ENCODE data around the gene GARNL3.

The GARNL3 gene

GRCh38 chr9:127389381-127390247, 125.0 kb downstream of the GARNL3 start:
- DNase-seq: no peak

DNA sequence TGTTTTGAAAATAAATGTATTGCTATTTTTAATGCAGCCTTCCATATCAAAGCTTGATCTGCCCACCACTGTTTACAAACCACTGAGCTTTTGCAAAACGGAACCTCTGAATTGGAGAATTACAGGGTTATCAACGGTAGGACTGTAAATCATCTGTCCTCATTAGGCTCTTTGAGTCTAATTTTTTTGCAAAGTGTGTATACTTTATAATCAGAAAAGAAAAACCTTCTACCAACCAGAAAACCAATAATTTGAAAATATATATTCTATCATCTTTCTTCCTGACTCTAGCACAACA, 125.6 kb downstream of the GARNL3 start:
- no peak for DNase-seq

DNA sequence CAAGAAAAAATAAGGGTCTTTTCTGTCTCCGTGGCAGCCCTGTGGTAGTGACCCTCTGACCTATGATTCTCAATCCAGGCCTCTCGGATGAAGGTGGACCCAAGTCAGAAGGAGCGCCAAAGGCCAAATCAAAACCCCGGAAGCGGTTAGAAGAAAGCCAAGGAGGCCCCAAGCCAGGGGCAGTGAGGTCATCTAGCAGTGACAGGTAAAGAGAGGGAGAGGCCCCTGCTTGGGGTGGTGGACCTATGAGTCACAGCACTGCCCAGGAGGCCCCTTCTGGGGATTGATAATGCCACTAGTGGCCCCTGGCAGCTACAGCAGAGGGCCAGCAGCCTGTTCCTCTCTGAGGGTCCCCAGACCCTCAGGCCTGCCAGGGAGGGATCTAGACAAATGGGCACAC, 126.0 kb downstream of the GARNL3 start:
- DNase-seq: no peak

- no peak for DNase-seq
These were observed 127.6 kb downstream of the GARNL3 start for GRCh38 chr9:127392166-127392565.

DNA sequence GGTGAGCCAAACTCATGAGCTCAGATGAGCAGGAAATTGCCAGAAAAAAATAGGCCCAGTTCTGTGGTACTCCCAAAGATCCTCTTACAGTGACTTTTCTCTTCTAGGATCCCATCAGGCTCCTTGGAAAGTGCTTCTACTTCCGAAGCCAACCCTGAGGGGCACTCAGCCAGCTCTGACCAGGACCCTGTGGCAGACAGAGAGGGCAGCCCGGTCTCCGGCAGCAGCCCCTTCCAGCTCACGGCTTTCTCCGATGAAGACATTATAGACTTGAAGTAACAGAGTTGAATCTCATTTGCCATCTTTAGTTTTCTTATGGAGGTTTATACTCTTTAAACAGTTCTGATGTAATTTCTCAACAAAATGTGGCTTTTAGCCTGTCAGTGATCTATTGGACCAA, 128.4 kb downstream of the GARNL3 start:
- DNase-seq: no peak

GRCh38 chr9:127393645-127394044, 129.1 kb downstream of the GARNL3 start:
- DNase-seq: no peak

DNA sequence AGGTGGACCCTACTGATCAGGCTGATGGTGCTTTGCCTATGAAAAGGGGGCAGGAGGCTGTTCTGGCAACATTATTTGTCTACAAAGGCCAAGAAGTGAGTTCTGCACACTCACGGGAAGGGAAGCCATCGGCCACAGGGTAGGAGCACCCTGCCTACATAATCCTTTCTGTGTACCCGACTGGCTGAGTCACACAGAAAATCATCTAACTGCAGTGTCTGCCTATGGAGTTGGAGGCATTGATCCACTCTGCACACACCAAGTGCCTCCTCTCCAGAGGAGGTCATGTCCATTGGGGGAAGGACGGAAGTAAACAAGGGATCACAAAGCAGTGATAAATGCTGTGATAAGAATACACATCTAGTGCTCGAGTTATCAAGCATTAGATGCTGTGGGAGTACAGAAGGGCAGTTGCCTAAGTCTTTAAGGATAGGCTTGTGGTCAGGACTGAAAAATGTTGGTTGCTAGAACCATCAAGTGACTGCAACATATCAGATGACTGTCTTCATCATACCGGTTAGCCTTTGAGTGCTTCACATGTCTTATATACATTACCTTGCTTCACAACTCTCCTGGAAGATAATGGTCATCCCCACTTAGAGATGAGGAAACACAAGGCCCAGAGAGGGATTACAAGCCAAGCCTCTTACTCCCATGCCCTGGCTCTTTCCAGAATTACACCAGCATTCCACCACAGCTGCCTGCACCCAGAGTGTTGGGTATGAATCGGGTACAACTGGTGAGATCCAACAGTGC, 131.1 kb downstream of the GARNL3 start:
- no peak for DNase-seq

DNA sequence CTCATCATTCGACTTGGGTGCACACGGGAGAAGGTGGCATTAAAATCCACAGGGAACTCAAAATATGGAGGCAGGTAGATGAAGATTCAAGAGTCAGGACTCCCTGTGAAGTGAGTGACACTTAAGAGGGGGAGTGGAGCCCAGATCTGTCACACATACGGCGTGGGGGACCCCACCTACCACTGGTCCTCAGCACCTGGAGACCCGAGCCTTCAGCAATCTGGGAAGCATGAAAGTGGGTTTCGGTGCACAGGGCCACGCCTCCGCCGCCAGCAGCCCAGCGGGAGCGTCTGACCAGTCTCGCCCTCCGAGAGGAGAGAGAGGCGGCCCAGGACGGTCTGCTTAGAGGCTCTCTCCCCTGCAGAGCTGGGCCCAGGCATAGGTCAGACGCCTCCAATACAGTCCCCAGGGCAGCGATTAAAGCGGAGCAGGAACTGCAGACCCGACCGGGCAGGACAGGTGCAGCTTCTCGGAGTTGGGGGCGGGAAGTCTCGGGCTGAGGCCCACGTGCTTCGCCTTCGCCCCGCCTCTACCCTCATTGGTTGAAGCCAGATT, 131.8 kb downstream of the GARNL3 start:
- no peak for DNase-seq

DNA sequence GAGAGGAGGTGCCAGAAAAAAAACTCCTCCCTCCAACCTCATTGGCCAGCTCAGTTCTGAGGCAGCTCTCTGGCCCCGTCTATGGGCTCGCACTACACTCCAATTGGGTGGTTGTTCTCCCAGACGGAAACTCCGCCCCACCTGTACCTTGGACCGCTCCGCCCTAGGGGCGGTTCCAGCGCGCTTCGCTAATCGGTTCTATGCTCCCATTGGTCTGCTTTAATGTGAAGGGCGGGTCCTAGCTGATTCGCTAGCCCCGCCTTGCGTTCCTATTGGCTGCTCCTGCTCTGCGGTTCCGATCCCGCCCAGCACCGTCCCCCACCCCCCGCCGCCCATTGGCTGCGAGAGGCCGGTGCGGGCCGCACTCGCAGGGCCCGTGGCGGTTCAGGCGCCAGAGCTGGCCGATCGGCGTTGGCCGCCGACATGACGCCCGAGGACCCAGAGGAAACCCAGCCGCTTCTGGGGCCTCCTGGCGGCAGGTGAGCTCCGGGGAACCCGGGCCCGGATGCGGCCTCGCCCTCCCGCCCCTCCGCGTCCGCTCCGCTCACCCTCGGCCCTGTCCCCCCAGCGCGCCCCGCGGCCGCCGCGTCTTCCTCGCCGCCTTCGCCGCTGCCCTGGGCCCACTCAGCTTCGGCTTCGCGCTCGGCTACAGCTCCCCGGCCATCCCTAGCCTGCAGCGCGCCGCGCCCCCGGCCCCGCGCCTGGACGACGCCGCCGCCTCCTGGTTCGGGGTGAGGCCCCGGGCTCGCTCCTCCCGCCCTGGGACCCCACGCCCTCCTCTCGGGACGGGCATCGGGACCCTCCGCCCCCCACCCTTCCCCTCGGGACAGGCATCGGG, 132.5 kb downstream of the GARNL3 start, which contains the start of gene SLC2A8:
Gene SLC2A8 (plus strand): TSS at position 362 of the 838 bp plus-strand sequence. CDS start 62 bp downstream, at position 424.
- DNase-seq: peak; percentile 65

- peak; percentile 55 for DNase-seq
These were observed 133.2 kb downstream of the GARNL3 start for GRCh38 chr9:127397646-127398274.

DNA sequence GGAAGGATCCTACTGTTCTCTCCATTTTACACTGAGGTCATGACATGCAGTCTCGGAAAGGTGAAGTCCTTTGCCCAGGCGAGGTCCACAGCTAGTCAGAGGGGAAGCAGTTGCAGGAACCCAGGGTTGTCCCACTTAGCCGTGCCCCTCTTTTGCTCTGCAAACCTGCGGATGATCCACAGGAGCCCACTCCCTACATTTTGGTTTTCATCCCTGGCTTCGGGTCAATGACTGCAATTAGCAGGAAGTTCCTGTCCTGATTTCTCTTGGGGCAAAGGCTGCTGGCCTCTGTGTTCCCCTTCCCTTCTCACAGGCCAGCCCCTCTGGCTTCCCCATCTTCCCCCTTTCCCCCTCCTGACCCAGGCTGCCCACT, 133.7 kb downstream of the GARNL3 start:
- no peak for DNase-seq

DNA sequence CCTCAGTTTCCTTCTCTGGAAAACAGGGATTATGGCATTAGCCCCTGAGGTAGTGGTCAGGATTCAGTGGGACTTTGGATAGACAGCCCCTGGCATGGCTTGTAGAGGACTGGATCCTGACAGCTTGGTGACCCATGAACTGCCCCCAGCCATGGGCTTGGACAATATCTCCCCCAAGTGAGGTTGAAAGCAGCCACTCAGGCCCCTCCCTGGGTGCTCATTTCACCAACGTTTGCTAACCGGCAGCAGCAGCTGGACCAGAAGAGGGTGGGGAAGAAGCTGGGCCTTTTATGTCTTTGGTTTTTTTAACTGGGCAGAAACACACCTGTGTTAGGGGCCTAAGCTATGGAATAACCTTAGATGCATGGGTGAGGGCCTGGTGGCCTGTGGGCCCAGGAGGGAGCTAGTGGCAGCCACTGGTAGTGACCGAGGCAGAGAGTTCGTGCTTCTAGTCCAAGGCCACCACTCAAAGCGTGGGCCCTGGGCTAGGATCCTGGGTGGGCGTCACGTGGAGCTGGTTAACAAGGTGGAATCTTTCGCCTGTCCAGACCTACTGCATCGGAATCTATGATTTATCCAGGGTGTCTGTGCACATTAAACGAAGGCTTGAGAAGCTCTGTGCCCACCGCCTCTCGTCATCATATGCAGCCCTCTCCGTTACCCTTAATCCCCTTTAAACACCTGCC, 134.3 kb downstream of the GARNL3 start:
- DNase-seq: no peak

GRCh38 chr9:127399736-127400269, 135.2 kb downstream of the GARNL3 start:
- no peak for DNase-seq

DNA sequence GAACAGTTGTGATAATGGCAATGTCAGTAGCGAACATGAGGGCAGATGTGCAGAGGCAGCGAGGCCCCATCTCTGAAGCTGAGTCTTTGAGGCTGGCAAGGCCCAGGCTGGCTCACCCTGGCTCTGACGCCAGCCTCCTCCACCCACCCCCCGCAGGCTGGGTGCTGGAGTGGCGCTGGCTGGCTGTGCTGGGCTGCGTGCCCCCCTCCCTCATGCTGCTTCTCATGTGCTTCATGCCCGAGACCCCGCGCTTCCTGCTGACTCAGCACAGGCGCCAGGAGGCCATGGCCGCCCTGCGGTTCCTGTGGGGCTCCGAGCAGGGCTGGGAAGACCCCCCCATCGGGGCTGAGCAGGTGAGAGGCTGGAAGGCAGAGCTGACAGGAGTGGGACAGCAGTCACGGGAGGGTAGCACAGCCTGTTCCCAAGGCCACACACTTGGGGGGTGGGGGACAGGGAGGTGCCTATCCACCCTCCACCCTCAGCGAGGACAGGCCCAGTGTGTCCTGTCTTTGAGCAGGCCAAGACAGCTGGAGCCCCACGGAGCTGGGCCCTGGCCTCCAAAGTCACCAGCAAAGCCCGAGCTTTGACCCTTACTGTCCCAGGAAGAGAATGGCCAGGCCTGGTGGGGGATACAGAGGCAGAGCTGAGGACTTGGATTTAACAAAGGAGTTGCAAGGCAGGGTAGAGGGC, 138.0 kb downstream of the GARNL3 start:
- DNase-seq: no peak

GRCh38 chr9:127403507-127404192, 139.1 kb downstream of the GARNL3 start:
- DNase-seq: no peak

DNA sequence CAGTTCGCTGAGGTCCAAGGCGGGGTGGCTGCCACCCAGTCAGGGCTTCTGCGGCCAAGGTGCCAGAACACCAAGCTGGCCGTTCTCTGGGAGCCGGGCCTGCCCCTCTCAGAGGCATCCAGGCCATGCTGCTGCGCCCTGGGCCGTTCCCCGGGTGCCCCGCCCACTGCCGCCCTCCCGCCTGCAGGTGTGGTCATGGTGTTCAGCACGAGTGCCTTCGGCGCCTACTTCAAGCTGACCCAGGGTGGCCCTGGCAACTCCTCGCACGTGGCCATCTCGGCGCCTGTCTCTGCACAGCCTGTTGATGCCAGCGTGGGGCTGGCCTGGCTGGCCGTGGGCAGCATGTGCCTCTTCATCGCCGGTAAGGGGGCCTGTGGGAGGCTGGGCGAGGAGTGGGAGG, 140.1 kb downstream of the GARNL3 start:
- DNase-seq: no peak

- no peak for DNase-seq
These were observed 141.0 kb downstream of the GARNL3 start for GRCh38 chr9:127405344-127406125.

DNA sequence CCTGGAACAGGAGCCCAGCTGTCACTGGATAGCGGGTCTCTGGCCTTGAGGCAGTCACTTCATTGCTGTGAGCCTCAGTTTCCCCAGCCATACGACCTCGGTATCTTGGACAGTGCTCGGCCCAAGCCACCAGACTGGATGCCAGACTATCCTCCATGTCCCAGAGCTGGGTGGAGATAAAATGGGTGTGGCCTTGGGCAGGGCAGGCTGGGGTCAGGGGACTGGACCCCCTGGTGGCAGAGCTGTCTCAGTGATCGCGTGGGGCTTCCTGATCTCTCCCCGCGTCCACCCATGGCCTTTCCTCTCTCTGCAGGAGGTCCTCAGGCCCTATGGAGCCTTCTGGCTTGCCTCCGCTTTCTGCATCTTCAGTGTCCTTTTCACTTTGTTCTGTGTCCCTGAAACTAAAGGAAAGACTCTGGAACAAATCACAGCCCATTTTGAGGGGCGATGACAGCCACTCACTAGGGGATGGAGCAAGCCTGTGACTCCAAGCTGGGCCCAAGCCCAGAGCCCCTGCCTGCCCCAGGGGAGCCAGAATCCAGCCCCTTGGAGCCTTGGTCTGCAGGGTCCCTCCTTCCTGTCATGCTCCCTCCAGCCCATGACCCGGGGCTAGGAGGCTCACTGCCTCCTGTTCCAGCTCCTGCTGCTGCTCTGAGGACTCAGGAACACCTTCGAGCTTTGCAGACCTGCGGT, 142.4 kb downstream of the GARNL3 start:
- no peak for DNase-seq

GRCh38 chr9:127407492-127407843, 142.9 kb downstream of the GARNL3 start:
- DNase-seq: no peak
